GM21528 (cell line): ENCODE measurements around the gene CUBN.

Experiments
- ATAC-seq: cut with Tn5 transposase; IDR thresholded peaks from one replicate; pipeline ENCODE4 v1.9.1; 2021; ENCODE audit warnings: mild to moderate bottlenecking, moderate library complexity; ENCODE audit not compliant: unreplicated experiment, low FRiP score

Gene CUBN

GRCh38 chr10:17075533-17076359 lies 53.9 kb downstream of the CUBN start:
- no peak for ATAC-seq

- ATAC-seq: no peak
Measured at GRCh38 chr10:17074541-17074847, 55.1 kb downstream of the CUBN start.

- no peak for ATAC-seq
Measured at GRCh38 chr10:17073725-17074540, 55.7 kb downstream of the CUBN start.

- ATAC-seq: no peak
Measured at GRCh38 chr10:17068953-17069352, 60.7 kb downstream of the CUBN start.

- no peak for ATAC-seq
Measured at GRCh38 chr10:17067376-17068264, 62.0 kb downstream of the CUBN start.

- ATAC-seq: no peak
Measured at GRCh38 chr10:17066807-17067206, 62.8 kb downstream of the CUBN start.

- ATAC-seq: no peak
Measured at GRCh38 chr10:17066000-17066399, 63.6 kb downstream of the CUBN start.

- no peak for ATAC-seq
Measured at GRCh38 chr10:17065273-17065672, 64.3 kb downstream of the CUBN start.

GRCh38 chr10:17064435-17064834 lies 65.2 kb downstream of the CUBN start:
- ATAC-seq: no peak

GRCh38 chr10:17062955-17063484 lies 66.6 kb downstream of the CUBN start:
- ATAC-seq: no peak

- no peak for ATAC-seq
Measured at GRCh38 chr10:17062493-17062892, 67.1 kb downstream of the CUBN start.

GRCh38 chr10:17062009-17062408 lies 67.6 kb downstream of the CUBN start:
- no peak for ATAC-seq

GRCh38 chr10:17061418-17061817 lies 68.2 kb downstream of the CUBN start:
- no peak for ATAC-seq

GRCh38 chr10:17060289-17060688 lies 69.3 kb downstream of the CUBN start:
- no peak for ATAC-seq

GRCh38 chr10:17059197-17059688 lies 70.4 kb downstream of the CUBN start:
- ATAC-seq: no peak

- ATAC-seq: no peak
Measured at GRCh38 chr10:17058093-17058492, 71.5 kb downstream of the CUBN start.

- ATAC-seq: no peak
Measured at GRCh38 chr10:17056781-17057428, 72.7 kb downstream of the CUBN start.

- no peak for ATAC-seq
Measured at GRCh38 chr10:17053513-17053912, 76.1 kb downstream of the CUBN start.

GRCh38 chr10:17053061-17053460 lies 76.5 kb downstream of the CUBN start:
- ATAC-seq: no peak

GRCh38 chr10:17051851-17052250 lies 77.8 kb downstream of the CUBN start:
- ATAC-seq: no peak
